SK-N-SH treated with all-trans-retinoic acid at 6 μM for 48 hours (cell line): Measurements from ENCODE around the gene TOMM5.

Experiments
- ARNTL ChIP-seq: fragments of 450-650 bp; formaldehyde crosslinking; IDR thresholded peaks from 2 replicates; pipeline ENCODE4 v1.5.0; 2020; ENCODE audit warnings: low read depth, mild to moderate bottlenecking, moderate library complexity, borderline replicate concordance
- CREB5 ChIP-seq: fragments of 250-450 bp; sonication (Bioruptor Pico); IDR thresholded peaks from 2 replicates; pipeline ENCODE4 v1.5.1; 2020; ENCODE audit warnings: low read depth, mild to moderate bottlenecking, moderate library complexity
- CSDC2 ChIP-seq: fragments of 250-450 bp; sonication (Bioruptor Pico); IDR thresholded peaks from 2 replicates; pipeline ENCODE4 v1.5.0; 2020; ENCODE audit warnings: mild to moderate bottlenecking, moderate library complexity
- GLIS3 ChIP-seq: fragments of 250-450 bp; sonication (Bioruptor Pico); IDR thresholded peaks from 2 replicates; pipeline ENCODE4 v1.5.0; 2020; ENCODE audit warnings: mild to moderate bottlenecking, moderate library complexity
- ISL1 ChIP-seq: fragments of 250-450 bp; sonication (Bioruptor Pico); IDR thresholded peaks from 2 replicates; pipeline ENCODE4 v2.1.2; 2022; ENCODE audit warnings: mild to moderate bottlenecking, moderate library complexity
- PATZ1 ChIP-seq: fragments of 250-450 bp; sonication (Bioruptor Pico); IDR thresholded peaks from 2 replicates; pipeline ENCODE4 v1.8.0; 2020; ENCODE audit warnings: mild to moderate bottlenecking, moderate library complexity, borderline replicate concordance
- SNAI2 ChIP-seq: fragments of 250-450 bp; sonication (Bioruptor Pico); IDR thresholded peaks from 2 replicates; pipeline ENCODE4 v1.5.0; 2020; ENCODE audit warnings: mild to moderate bottlenecking, moderate library complexity
- TCF4 ChIP-seq: fragments of 250-450 bp; sonication (Bioruptor Pico); IDR thresholded peaks from 2 replicates; pipeline ENCODE4 v1.8.0; 2021; ENCODE audit warnings: mild to moderate bottlenecking, moderate library complexity, borderline replicate concordance
- ZFP3 ChIP-seq: fragments of 250-450 bp; sonication (Bioruptor Pico); IDR thresholded peaks from 2 replicates; pipeline ENCODE4 v1.5.0; 2020; ENCODE audit warnings: mild to moderate bottlenecking, moderate library complexity
- ZNF70 ChIP-seq: fragments of 450-650 bp; formaldehyde crosslinking; IDR thresholded peaks from 2 replicates; pipeline ENCODE4 v1.5.0; 2020; ENCODE audit warnings: mild to moderate bottlenecking, moderate library complexity
- ZNF8 ChIP-seq: fragments of 450-650 bp; formaldehyde crosslinking; IDR thresholded peaks from 2 replicates; pipeline ENCODE4 v1.5.0; 2020; ENCODE audit warnings: mild to moderate bottlenecking, moderate library complexity
- TF ChIP-seq, protein P1 (sequence below): fragments of 250-450 bp; sonication (Bioruptor Pico); IDR thresholded peaks from 2 replicates; pipeline ENCODE4 v1.5.1; 2021; ENCODE audit warnings: mild to moderate bottlenecking, moderate library complexity

DNA sequence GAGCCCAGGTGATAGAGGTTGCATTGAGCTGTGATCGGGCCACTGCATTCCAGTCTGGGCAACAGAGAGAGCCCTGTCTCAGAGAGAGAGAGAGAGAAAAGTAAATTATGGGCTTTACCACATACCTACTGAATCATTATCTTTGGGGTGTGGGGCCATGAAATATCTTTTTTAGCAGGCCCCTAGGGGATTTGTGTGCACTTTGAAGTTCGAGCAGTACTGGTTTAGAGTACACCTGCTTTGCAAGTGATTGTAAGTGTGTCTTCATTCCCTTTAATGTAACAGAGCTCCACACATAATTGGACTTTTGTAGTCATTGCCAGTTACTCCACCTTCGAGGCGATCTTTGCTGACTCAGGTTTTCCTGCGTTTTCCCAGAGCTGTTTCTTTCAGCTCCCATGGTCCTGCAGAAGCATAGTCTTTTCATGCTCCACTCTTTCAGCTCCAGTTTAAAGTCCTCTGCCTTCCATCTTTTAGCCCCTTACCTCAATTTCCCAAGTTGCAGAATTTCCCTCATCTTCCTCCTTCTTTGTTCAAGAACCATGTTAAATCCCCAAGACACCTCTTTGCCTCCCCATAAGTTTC, 34.4 kb upstream of the TOMM5 start:
- no peak for TF ChIP-seq PATZ1 (CRISPR knock-in tag)
- no peak for TF ChIP-seq ZNF70 (CRISPR knock-in tag)
- no peak for TF ChIP-seq ARNTL (CRISPR knock-in tag)
- TF ChIP-seq CREB5 (CRISPR knock-in tag), result no peak
- TF ChIP-seq TCF4, result no peak
- TF ChIP-seq ZFP3 (CRISPR knock-in tag), result no peak
- no peak for TF ChIP-seq GLIS3
- no peak for TF ChIP-seq ISL1 (CRISPR knock-in tag)
- TF ChIP-seq SNAI2 (CRISPR knock-in tag), result no peak
- TF ChIP-seq ZNF8 (CRISPR knock-in tag), result no peak
- TF ChIP-seq, protein P1, sequence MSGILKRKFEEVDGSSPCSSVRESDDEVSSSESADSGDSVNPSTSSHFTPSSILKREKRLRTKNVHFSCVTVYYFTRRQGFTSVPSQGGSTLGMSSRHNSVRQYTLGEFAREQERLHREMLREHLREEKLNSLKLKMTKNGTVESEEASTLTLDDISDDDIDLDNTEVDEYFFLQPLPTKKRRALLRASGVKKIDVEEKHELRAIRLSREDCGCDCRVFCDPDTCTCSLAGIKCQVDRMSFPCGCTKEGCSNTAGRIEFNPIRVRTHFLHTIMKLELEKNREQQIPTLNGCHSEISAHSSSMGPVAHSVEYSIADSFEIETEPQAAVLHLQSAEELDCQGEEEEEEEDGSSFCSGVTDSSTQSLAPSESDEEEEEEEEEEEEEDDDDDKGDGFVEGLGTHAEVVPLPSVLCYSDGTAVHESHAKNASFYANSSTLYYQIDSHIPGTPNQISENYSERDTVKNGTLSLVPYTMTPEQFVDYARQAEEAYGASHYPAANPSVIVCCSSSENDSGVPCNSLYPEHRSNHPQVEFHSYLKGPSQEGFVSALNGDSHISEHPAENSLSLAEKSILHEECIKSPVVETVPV (CRISPR knock-in tag), result no peak
- TF ChIP-seq CSDC2 (CRISPR knock-in tag), result no peak
